GM13976 (cell line): ENCODE data around the gene STMP1.

Experiments
- DNase-seq: peaks from one replicate; pipeline ENCODE4 v3.0.0; 2012; ENCODE audit warnings: low spot score
- CTCF ChIP-seq: IDR thresholded peaks from 2 replicates; pipeline ENCODE4 v1.5.1; 2012; ENCODE audit warnings: borderline replicate concordance, mild to moderate bottlenecking; ENCODE audit not compliant: insufficient read depth; ENCODE audit errors: extremely low read depth, missing control alignments, control extremely low read depth
- in situ Hi-C: fragments of 300-500 bp; cut with MboI; formaldehyde crosslinking; loops from one replicate; pipeline ENCODE4 v1.12.0; 2022; ENCODE audit warnings: low sequenced_read_pairs, mixed read lengths, inconsistent platforms; ENCODE audit not compliant: unreplicated experiment

The STMP1 gene

GRCh38 chr7:135693558-135693957 lies 31.2 kb downstream of the STMP1 start:
- no peak for TF ChIP-seq CTCF
- no peak for DNase-seq
- in situ Hi-C loops: no loop called here

- DNase-seq: no peak
- no peak for TF ChIP-seq CTCF
- in situ Hi-C loops: no loop called here
Measured at GRCh38 chr7:135697276-135698049, 35.1 kb downstream of the STMP1 start.

GRCh38 chr7:135704074-135704473 lies 41.8 kb downstream of the STMP1 start:
- no peak for DNase-seq
- TF ChIP-seq CTCF: no peak
- in situ Hi-C loops: no loop called here

- TF ChIP-seq CTCF: no peak
- no peak for DNase-seq
- in situ Hi-C loops: no loop called here
Measured at GRCh38 chr7:135704698-135705097, 42.4 kb downstream of the STMP1 start.

GRCh38 chr7:135706038-135706742 lies 43.9 kb downstream of the STMP1 start:
- in situ Hi-C loops: no loop called here
- no peak for DNase-seq
- no peak for TF ChIP-seq CTCF

GRCh38 chr7:135706858-135707569 lies 44.7 kb downstream of the STMP1 start:
- in situ Hi-C loops: no loop called here
- no peak for TF ChIP-seq CTCF
- no peak for DNase-seq
